HG03354 (cell line): ENCODE results near the gene TBX18.

Experiments used
- ATAC-seq: cut with Tn5 transposase; IDR thresholded peaks from one replicate; pipeline ENCODE4 v1.9.1; 2021; ENCODE audit warnings: mild to moderate bottlenecking; ENCODE audit not compliant: unreplicated experiment, poor library complexity, severe bottlenecking

TBX18 gene

DNA sequence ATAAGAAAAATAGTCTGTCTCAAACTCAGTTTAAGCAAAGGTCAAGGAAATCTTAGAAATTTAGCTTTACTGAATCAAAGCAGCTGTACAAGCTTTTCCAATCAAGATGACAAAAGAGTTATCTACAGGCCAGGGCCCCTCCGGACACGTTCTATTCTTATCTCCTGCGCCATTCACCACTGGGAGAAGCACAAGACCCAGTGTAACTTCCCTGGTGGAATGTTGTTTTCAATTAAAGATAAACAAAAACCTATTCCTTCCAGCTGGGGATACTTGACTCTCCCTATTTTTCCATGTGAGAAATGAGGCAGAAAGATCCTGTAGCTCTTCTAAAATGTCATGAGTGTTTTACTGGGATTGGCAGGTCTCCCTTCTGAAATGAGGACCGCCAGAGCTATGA is 123.3 kb downstream of the TBX18 start:
- ATAC-seq, result no peak

DNA sequence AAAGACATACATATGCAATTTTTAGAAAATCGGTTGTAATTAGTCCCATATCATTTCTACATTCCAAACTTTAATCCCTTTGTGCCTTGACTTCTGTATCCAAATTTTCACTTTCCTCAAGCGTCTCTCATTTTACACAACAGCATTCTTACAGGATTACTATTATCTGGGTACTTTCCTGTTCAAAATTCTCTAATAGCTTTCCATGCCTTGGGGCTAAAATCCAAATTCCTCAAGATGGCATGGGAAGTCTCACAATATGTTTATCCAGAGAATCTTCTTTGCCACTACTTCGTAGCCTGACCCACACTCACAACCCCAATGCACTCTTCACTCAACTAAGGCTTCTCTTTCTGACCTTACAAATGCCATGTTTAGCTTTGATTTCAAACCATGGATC is 125.0 kb downstream of the TBX18 start:
- ATAC-seq, result no peak

DNA sequence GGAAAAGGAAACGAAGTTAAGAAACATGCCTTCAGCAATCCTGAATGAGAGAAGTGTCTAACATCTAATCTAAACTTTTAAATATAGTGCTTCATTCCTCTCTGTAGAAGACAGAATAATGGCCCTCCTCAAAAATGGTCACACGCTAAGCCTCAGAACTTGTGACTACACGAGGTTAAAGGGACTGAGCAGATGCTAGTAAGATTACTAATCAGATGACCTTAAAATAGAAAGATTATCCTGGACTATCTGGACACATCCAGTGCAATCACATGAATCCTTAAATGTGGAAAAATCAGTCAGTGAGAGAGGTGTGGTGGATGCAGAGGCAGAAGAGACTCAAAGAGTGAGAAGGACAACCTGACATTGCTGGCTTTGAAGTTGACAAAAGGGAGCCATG is 126.1 kb downstream of the TBX18 start:
- ATAC-seq, result no peak
